Calu3 (cell line): ENCODE measurements around the gene NLRP9. TPM values are rescaled to one million over a fixed set of nuclear protein-coding genes. Genes with fewer than 3 reads are reported as not detected.
A peak's percentile ranks its signal among the peaks of the same experiment; 100 is the strongest.

Source experiments
- BruUV-seq: library from RNA; stranded (reverse); fragments of 400-500 nt; replicated peaks from 2 replicates; lab custom pipeline; 2021; lab: Mats Ljungman, UMichigan
- CTCF ChIA-PET: fragments of 300-600 bp; sonication (Branson Sonifier 250); formaldehyde crosslinking; loops from one replicate; lab custom pipeline; 2022; ENCODE audit warnings: antibody characterized with exemption; lab: Charles Lee
- DNase-seq: peaks from one replicate; pipeline ENCODE4 v3.0.0; 2022
- H3K27ac Mint-ChIP-seq: one replicate; pipeline ENCODE4 v1.8.0; 2022; ENCODE audit warnings: mixed read lengths; ENCODE audit not compliant: unreplicated experiment
- H3K27me3 Mint-ChIP-seq: one replicate; pipeline ENCODE4 v1.8.0; 2022; ENCODE audit warnings: mixed read lengths; ENCODE audit not compliant: unreplicated experiment
- H3K36me3 Mint-ChIP-seq: one replicate; pipeline ENCODE4 v1.8.0; 2022; ENCODE audit warnings: mild to moderate bottlenecking, moderate library complexity, mixed read lengths; ENCODE audit not compliant: insufficient read depth, unreplicated experiment
- H3K4me1 Mint-ChIP-seq: one replicate; pipeline ENCODE4 v1.8.0; 2022; ENCODE audit warnings: mild to moderate bottlenecking, low read depth, mixed read lengths; ENCODE audit not compliant: unreplicated experiment
- H3K4me3 Mint-ChIP-seq: one replicate; pipeline ENCODE4 v1.8.0; 2022; ENCODE audit warnings: mild to moderate bottlenecking, low read depth, moderate library complexity, mixed read lengths; ENCODE audit not compliant: unreplicated experiment
- H3K9me3 Mint-ChIP-seq: one replicate; pipeline ENCODE4 v1.8.0; 2022; ENCODE audit warnings: low read depth, mixed read lengths; ENCODE audit not compliant: unreplicated experiment
- CTCF ChIP-seq: fragments of 200-600 bp; IDR thresholded peaks from one replicate; pipeline ENCODE4 v1.8.0; 2022; ENCODE audit warnings: antibody characterized with exemption; ENCODE audit not compliant: unreplicated experiment
- intact Hi-C: fragments of 100-400 bp; cut with micrococcal nuclease; formaldehyde crosslinking; loops from one replicate; pipeline ENCODE4 v1.10.0; 2022; ENCODE audit not compliant: unreplicated experiment
- total RNA-seq: library from RNA; stranded (reverse); gene quantifications from 2 replicates; pipeline ENCODE4 v1.2.3, GENCODE V29; 2022

Gene NLRP9
- total RNA-seq, 1 experiment from 2014 or later, result not detected

- H3K27ac Mint-ChIP-seq, result no peak overlapping the region
- no peak for DNase-seq
- peaks cover 64% of the 10 kb centered on the region for H3K36me3 Mint-ChIP-seq
- CTCF ChIA-PET, result no interaction called here
- H3K27me3 Mint-ChIP-seq, result no peaks in the 10 kb centered on the region
- H3K9me3 Mint-ChIP-seq, result no peaks in the 10 kb centered on the region
- no TSS peak for BruUV-seq
- no peak for TF ChIP-seq CTCF
- intact Hi-C loops, result no loop called here
- H3K4me3 Mint-ChIP-seq, result no peak overlapping the region
- no peaks in the 10 kb centered on the region for H3K4me1 Mint-ChIP-seq
These were observed 41.7 kb downstream of the NLRP9 start for GRCh38 chr19:55696301-55697068.

GRCh38 chr19:55695511-55696290 is 42.5 kb downstream of the NLRP9 start:
- Mint-ChIP-seq H3K36me3 (peaks cover 70% of the 10 kb centered on the region), H3K27me3 (no peaks in the 10 kb centered on the region), H3K4me1 (no peaks in the 10 kb centered on the region), H3K4me3 (no peak overlapping the region), H3K27ac (no peak overlapping the region), H3K9me3 (no peaks in the 10 kb centered on the region)
- no peak for TF ChIP-seq CTCF
- DNase-seq, result no peak
- CTCF ChIA-PET, result no interaction called here
- intact Hi-C loops, result no loop called here
- BruUV-seq, result TSS peak; percentile 62

- intact Hi-C loops, result no loop called here
- Mint-ChIP-seq H3K27me3 (no peaks in the 10 kb centered on the region), H3K9me3 (no peaks in the 10 kb centered on the region), H3K27ac (no peak overlapping the region), H3K4me3 (no peak overlapping the region), H3K4me1 (no peaks in the 10 kb centered on the region), H3K36me3 (peaks cover 62% of the 10 kb centered on the region)
- BruUV-seq, result no TSS peak
- TF ChIP-seq CTCF, result no peak
- no peak for DNase-seq
- CTCF ChIA-PET, result interaction anchor here (0.6 kb wide), 1 partner anchor 125 kb away, joined by 4 read pairs; no protein-coding TSS in a partner anchor
These were observed 43.3 kb downstream of the NLRP9 start for GRCh38 chr19:55694656-55695491.

GRCh38 chr19:55694241-55694655 is 44.0 kb downstream of the NLRP9 start:
- H3K27ac Mint-ChIP-seq, result no peak overlapping the region
- no peaks in the 10 kb centered on the region for H3K9me3 Mint-ChIP-seq
- H3K4me1 Mint-ChIP-seq, result no peaks in the 10 kb centered on the region
- DNase-seq, result no peak
- TF ChIP-seq CTCF, result no peak
- intact Hi-C loops, result no loop called here
- no peaks in the 10 kb centered on the region for H3K27me3 Mint-ChIP-seq
- CTCF ChIA-PET, result interaction anchor here (0.6 to 0.7 kb wide), 2 partner anchors 124 to 700 kb away, joined by 4 to 6 read pairs; no protein-coding TSS in a partner anchor
- no peak overlapping the region for H3K4me3 Mint-ChIP-seq
- BruUV-seq, result no TSS peak
- peaks cover 68% of the 10 kb centered on the region for H3K36me3 Mint-ChIP-seq
